Fibroblast of the conjunctiva (primary cell): Measurements from ENCODE around the gene CARD10.
"Not testable (repeated sequence)": the region's sequence is repeated elsewhere in the genome, so short reads cannot be mapped to it uniquely, and the experiment has no call there.

Experiments used
- DNase-seq: peaks from one replicate; pipeline ENCODE4 v3.0.0-alpha.2; 2010; ENCODE audit warnings: low read depth

CARD10 gene

DNA sequence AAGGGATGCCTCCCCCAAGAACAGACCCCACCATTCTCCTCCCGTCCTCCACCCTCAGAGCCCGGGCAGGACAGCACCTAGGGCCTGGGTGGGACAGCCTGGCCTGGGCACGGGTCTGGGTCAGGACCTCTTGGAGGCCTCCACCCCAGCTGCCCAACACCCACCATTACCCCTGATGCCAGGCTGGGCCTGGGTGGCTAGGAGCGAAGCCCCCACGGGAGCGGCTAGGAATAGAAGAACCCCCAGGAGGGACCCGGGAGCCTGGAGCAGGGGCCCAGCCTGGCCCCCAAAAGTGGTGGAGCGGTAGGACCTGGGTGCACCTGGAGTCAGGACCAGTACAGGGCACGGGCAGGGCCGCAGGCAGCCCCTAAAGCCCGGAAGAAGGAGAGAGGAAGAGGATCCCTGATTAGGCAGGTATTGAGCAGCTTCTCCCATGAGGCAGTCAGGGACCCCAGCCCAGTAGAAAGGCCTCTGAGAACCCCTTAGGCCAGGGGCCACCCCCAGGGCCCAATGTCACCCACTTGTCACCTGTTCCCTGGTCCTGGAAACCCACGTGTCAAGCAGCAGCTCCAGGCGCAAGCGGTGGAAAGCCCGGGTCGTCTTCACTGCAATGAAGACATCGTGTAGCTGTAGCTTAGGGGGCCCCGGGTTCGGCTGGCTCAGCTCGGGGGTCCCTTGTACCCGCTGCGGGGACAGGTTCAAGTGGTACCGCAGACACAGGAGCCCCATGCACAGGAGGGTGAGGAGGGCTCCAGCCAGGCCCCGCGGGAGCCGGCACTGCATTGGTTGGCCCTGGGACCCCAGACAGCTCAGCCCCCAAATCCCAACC lies 33.6 kb downstream of the CARD10 start:
- DNase-seq = no peak

DNA sequence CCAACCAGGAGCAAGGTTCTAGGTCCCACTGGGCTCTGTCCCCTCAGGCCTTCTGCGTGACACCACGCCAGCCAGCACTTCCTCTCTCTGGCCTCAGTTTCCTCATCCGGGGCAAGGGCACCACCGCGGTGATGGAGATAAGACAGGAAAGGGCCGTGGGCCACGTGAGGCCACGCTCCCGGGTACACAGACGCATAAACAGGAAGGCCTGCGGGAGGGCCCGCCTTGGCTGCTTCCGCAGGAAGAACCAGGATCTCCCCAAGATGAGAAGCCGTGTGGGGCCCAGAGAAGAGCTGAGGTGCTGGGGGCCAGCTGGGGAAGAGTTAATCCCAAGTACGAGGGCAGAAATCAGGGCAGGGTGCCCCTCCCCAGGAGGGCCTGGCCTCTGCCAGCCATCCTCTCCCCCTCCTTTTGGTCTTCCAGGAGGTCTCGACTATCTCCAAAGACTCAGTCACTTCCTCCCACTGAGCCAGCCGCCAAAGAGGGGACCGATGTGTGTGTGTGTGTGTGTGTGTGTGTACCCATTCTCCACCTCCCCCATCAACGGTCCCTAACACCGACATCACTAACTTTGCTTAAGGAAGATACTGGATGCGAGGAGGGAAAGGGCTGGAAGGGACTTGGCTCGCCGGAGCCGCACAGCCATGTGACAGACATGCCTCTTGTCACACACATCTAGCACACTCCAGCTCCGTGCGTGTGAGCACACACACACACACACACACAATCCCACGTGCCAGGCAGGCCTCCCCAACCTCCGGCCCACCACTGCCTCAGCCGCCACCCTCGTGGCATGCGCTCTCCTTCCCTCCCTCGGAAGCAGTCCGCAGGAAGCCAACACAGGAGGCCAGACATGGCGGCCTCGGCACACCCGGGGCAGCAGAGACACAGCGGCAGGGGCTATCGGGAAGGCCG lies 34.5 kb downstream of the CARD10 start:
- DNase-seq = no peak

DNA sequence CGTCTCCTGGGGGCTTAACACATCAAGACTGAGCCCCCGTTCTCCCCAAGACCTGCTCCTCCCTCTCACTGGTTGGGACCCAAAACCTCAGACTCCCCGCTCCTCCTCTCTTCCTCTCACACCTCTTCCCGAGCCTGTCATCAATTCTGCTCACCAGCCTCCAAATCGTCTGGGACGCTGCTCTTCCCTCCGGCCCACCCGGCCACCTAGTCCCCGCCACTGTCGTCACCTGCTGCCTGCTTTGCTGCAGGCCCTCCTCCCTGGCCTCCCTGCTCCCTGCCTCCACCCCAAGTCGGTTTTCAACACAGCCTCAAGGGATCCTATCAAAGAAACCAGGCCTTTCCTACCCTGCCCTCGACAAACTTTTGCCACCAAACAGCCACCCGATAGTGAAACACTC lies 36.2 kb downstream of the CARD10 start:
- no peak for DNase-seq

DNA sequence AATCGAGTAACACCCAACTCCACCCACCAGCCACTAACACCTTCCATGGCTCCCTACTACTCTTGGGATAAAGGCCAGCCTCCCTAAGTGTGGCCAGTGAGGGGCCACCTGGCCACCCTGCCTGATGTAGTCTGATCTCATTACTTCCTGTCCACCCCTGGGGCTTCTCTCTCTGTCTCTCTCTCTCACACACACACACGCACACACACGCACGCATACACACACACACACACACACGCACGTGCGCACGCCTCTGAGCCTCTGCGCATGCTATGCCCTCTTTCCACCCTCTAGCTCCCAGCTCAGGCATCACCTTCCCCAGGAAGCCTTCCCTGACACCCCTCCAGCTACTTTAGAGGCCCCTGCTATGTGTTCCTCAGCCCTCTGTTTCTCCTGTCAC lies 37.0 kb downstream of the CARD10 start:
- no peak for DNase-seq

DNA sequence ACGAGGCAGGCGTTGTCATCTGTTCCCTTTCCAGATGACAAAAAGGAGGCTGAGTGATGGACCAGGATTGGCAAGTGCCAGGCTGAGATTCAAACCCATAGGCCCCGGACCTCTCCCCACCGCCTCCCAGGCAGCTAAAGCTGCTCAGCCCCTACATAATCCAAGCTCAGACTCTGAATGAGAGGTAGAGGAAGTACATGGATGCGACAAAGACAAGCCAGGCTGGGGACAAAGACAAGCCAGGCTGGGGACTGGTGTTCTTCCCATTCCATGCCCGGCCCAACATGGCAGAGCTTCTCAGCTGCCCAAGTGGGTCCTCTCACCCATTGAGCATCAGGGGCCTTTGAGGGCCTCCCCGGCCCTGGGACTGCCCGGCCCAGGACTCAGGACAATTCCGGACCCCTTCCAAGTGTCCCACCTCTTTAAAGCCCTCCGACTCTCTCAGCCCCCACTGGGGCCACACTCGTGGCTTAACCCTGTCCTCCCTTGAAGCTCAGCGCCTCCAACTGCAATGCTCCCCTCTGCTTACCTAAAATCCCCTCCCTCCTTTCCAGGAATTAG lies 37.8 kb downstream of the CARD10 start:
- DNase-seq = no peak

DNA sequence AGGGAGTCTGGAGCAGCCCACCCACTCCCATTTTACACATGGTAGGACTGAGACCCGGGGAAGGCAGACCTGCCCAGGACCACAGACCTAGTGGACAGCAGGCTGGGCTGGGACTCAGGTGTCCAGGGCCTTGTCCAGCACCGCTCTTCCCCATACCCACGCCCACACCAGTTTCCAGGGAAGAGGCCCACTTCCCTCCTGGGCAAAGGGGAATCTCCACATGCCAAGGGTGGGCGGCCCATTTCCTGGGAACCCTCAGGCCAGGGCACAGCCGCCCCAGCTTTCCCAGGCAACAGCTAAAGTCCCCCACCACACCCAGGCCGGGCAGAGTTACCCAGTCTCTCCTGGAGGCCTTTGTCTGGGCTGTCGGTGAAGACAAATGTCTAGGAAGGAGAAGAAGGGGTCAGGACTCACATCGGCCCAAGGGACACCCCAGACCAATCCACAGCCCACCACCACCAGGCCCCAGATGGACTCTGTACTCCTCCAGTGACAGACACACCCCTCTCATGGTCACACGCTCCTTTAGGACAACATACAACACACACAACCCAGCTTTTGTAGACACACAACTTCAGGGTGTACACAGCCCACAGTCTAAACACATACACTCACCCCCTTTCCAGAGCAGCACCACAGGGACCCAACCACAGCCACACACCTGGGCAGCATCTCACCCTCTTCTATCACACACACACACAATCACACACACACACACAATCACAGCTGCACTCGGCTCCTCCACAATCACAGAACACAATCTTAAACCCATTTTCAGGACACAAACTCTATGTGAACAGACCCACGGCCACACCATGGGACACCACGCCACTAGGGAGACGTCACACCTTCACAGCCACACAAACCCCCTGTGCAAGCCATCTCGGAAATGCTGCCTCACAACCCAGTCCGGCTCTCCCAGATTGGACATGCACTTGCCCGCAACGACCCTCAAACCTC lies 38.5 kb downstream of the CARD10 start:
- DNase-seq = no peak

DNA sequence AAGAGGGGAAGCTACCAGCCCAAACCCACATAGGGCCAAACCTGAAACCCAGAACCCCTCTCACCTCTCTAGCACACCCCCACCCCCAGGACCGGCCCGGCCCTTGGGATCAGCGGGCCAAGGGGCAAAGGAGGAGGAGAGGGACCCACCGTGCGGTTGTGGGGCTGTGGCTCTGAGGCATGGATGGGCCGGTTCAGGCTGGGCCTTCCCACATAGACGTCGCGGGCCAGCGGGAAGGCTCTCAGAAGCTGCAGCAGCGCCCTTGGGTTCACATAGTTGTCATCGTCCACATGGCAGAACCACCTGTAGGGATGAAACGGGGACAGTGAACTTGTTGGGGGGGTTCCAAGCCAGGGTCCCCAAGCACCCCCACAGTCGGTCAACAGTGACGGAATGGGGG lies 40.0 kb downstream of the CARD10 start:
- DNase-seq = no peak

DNA sequence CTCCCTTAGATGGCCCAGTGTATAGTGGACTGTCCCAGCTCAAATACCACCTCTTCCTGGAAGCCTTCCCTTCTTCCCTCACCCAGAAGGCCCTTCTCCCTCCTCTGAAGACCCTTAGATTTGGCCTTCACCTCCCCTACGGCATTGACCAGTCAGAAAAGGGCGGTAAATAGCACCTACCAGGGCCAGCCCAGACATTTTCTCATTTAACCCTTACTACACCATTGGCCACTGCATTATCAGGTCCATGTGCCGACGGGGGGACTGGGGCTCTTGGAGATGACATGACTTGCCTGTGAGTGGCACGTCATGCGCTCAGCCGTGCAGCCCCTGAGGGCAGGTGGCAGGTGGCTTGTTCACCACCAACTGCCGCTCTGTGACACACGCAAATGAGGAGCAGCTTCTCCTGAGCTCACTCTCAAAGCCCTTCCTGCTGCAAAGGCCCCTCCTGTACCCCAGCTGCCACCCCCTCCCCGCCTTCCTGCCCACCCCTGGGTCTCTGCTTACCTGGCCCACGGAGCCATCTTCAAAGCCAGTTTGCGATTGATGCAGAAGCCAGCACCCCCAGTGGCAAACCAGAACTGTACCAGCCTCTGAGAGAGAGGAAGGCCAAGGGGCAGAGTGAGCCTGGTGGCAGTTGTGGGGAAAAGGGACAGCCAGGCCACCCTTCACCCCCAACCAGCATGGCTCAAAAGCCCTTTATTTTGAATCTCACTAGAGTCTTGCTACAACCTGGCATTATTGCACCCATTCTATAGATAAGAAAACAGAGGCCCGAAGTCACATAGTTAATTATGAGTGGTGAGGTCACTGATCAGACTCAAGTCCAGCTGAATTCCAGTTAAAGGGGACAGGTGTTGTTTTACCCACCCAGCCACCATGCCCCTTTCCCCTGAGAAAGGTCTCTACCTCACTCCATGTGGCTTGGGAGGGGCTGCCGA lies 42.6 kb downstream of the CARD10 start:
- no peak for DNase-seq

DNA sequence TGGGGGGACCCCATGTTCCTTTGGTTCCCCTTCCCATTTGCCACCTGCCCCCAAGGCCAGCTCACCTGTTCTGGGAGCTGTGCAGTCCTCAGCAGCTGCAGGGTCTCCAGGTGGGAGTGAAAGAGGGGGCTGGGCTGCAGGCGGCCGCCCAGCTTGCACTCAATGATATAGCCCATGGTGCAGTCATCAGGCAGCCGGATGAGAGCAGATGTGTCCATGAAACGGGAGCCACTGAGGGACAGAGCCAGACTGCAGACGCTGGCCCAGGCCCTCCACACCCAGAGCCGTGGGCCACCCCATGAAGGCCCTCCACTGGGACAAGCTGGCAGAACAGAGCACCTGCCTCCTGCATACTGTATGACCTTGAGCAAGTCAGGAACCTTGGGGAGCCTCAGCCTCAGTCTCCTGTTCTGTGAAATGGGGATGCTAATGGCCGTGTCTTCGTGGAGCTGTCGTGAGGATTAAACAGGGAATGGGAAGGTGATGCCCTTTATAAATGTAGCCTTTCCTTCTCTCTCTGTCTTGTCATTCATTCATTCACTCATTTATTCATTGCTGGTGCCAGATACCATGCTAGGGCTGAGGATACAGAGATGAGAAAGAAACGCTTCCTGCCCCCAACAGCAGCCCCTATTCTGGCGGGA lies 44.6 kb downstream of the CARD10 start:
- no peak for DNase-seq

DNA sequence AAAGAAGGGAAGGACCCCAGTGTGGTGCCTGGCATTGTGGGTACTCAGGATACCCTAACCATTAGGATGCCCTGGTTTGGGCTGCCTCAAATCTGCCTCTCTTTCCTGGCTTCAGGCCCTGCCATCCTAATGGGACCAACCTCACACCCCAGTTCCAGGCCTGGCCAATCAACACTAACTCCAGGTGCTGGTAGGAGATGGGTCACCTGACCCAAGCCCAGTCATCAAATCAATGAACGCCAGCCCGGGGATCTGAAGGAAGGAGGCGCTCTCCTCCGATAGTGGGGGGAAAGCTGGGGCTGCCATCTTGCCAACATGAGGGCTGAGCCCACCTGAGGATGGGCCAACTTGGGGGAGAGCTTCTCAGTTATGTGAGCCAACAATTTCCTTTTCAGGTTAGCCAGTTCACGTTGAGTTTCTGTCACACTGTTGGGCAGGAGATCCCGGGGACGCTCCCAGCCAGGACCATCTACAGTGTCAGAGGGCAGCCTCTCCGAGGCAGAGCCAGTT lies 45.7 kb downstream of the CARD10 start:
- no peak for DNase-seq

DNA sequence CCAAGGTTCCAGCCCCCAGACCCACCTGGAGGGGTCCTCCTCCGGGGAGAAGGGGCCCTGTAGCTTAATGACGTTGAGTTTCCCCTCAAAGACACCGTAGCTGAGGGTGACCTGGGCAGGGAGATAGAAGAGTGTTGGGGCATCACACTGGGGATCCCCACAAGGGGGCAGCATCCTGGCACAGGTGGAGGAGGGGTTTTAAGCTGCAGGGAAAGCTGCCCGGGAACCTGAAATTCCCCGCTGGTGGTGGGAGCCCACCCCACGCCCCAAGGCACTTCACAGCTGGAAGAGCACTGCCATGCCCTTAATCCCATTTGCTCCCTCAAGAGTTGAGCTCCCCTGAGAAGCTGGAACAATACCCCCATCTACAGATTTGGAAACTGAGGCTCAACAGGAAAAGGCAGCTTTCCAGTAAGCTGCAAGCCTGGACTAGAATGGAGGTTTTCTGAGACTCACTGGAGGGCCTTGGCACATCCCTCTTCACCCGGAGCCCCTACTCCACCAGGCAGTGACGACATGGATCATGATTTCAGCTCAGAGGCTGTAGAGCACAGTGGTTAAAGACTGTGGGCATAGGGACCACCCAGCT lies 46.7 kb downstream of the CARD10 start:
- DNase-seq = no peak

DNA sequence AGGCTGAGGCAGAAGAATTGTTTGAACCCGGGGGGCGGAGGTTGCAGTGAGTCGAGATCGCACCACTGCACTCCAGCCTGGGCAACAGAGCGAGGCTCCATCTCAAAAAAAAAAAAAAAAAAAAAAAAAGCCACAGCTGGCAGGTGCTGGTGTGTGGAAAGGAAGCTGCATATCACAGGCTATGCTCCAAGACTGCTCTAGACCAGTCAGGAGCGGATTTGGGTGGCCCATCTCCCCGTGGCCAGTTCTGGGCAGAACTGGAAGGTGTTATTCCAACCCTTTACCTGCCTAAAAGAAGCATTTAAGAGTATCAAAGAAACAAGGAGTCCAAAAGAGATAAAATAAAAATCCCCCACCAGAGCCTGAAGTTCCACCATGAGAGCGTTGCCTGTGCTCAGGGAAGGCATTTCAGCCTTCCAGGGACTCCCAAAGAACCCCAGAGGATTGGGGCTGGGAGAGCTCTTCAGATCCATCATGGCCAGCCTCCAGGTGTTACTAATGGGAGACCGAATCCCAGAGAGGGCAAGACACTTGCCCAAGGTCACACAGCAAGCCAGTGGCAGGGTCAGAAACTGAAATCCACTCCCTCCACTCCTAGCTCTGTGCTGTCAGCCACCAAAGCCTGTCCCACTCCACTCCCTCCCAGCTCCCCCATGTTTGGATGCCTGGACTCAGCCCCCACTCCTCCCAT lies 47.3 kb downstream of the CARD10 start:
- DNase-seq = no peak

DNA sequence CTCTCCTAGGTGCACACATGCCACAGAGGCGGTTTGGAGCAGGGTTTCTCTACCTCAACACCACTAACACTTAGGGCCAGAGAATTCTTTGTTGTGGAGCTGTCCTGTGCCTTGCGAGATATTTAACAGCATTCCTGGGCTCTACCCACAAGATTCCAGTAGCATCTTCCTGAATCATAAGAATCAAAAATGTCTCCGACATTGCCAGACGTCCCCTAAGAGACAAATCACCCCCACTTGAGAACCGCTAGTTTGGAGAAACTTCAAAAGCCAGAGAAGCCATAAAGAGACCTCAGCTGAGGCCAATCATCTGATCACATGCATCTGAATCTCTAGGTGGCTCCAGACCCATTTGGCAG lies 49.1 kb downstream of the CARD10 start:
- DNase-seq = no peak

DNA sequence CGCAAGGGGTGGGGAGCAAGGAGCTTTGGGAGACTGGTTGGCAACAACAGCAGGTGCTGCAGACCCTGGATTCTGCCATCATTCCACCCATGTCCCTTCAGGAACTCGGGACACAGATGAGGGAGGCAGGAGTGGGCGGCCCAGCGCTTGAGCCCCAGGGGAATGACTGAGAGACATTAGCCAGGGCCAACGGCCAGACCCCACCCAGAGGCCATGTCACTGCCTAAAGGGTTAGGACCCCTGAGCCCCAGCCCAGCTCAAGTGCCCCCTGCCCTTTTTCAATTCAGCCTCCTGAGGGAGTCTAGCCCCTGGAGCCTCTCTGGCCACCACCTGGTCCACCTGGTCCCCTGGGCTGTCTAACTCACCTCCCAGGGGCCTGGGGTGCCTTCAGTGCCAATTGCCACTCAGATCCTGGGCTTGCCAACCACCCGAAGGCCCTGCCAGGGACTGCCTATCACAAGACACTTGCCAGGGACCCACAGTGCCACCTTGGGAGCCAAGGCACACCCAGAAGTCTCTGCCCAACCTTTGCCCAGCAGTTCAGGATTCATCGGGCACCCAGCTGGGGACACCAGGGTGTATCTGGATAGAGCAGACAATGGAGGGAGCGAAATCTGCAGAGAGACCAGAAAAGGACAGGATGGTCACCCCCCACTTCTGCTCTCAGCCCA lies 49.7 kb downstream of the CARD10 start:
- no peak for DNase-seq

DNA sequence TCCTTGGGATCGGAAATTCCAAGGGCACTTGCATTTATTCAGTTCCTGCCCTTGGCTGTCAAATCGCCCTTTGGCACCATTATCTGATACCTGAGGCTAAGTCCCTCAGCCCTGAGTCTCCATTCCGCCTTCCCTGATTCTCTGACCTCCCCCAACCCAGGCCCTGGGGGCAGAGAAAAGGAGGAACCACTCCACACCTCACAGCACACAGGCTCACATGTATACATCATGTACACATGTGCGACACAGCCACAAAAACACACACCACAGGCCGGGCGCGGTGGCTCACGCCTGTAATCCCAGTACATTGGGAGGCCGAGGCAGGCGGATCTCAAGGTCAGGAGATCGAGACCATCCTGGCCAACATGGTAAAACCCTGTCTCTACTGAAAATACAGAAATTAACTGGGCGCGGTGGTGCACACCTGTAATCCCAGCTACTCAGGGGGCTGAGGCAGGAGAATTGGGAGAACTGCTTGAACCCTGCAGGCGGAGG lies 51.0 kb downstream of the CARD10 start:
- not testable (repeated sequence) for DNase-seq

DNA sequence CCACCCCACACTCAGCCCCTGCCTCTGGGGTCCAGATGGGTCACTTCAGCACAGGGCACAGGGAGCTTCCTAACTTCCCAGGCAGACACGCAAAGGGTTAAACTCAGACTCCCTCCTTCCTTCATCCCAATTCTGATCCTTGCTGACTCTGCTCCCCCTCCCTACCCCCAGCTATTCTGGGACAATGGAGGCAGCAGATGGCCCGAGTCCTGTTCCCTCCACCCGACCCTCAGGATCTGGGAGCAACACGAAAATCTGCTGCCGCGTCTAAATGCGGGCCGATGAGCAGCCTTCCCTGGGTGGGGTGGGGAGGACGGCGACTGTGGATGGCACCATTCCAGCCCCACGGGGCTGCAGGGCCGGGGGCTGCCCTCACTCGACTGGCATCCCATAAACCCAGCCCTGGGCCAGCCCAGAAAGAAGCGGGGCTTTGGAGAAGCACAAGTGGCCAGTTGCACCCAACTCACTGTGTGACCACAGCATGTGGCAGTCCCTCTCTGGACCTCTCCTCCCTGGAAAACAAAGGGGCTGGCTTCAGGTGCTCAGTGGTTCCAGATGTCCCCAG lies 51.7 kb downstream of the CARD10 start:
- no peak for DNase-seq

DNA sequence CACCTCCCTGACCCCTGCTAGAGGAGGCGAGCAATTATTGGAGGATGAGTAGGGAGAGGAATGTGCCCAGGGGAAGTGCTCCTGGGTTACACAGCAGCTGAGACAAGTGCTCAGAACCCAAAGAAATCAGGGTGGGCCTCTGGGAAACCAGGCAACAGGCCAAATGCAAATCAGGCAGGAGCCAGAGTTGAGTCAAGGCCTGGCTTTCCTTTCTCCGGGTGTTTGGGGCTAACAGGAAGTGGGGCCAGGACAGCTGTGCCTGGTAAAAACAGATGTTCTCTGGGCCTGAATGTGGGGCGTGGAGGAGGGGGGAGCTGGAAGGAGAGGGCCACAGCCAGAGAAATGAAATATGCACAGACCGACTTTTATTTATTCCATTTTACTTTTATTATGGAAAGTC lies 55.0 kb downstream of the CARD10 start:
- DNase-seq = no peak

DNA sequence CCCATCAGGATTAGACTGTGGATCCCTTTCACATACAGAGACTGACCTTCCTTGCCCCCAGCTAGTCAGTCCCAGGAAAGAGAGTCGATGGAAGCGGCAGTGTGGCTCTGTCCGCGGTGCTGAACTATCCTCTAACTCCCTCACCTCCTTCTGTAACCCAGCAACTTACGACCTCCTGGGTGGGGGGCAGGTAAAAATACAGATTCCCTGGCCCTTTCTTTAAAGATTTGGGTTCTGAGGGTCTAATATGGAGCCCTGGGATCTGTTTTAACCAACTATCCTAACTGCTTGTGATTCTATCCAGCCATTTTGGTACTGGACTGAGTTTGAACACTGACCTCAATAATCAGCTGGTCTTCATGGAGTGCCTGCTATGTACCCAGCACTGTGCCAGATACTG lies 56.2 kb downstream of the CARD10 start:
- no peak for DNase-seq
